LNCaP clone FGC (cell line): ENCODE data around the gene RALGPS1.
A peak's percentile ranks its signal among the peaks of the same experiment; 100 is the strongest.

Experiments
- DNase-seq: peaks from one replicate; pipeline ENCODE4 v3.0.0-alpha.2; 2011; ENCODE audit warnings: low read depth
- H3K4me3 ChIP-seq: 2 replicates; pipeline ENCODE4 v1.5.1; 2011; ENCODE audit warnings: mild to moderate bottlenecking, low read depth, low read length, control low read depth
- TF ChIP-seq, protein P1 (sequence below): IDR thresholded peaks from 2 replicates; pipeline ENCODE4 v1.5.1; 2012; ENCODE audit warnings: mild to moderate bottlenecking; ENCODE audit not compliant: control insufficient read depth, insufficient read depth; ENCODE audit errors: extremely low read depth

Gene RALGPS1, protein sequence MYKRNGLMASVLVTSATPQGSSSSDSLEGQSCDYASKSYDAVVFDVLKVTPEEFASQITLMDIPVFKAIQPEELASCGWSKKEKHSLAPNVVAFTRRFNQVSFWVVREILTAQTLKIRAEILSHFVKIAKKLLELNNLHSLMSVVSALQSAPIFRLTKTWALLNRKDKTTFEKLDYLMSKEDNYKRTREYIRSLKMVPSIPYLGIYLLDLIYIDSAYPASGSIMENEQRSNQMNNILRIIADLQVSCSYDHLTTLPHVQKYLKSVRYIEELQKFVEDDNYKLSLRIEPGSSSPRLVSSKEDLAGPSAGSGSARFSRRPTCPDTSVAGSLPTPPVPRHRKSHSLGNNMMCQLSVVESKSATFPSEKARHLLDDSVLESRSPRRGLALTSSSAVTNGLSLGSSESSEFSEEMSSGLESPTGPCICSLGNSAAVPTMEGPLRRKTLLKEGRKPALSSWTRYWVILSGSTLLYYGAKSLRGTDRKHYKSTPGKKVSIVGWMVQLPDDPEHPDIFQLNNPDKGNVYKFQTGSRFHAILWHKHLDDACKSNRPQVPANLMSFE

GRCh38 chr9:126914458-126915280, at the start of gene RALGPS1:
RALGPS1 (plus strand) TSS chr9:126914782; CDS start chr9:126962290, 47,508 bp downstream.
- TF ChIP-seq, protein P1, sequence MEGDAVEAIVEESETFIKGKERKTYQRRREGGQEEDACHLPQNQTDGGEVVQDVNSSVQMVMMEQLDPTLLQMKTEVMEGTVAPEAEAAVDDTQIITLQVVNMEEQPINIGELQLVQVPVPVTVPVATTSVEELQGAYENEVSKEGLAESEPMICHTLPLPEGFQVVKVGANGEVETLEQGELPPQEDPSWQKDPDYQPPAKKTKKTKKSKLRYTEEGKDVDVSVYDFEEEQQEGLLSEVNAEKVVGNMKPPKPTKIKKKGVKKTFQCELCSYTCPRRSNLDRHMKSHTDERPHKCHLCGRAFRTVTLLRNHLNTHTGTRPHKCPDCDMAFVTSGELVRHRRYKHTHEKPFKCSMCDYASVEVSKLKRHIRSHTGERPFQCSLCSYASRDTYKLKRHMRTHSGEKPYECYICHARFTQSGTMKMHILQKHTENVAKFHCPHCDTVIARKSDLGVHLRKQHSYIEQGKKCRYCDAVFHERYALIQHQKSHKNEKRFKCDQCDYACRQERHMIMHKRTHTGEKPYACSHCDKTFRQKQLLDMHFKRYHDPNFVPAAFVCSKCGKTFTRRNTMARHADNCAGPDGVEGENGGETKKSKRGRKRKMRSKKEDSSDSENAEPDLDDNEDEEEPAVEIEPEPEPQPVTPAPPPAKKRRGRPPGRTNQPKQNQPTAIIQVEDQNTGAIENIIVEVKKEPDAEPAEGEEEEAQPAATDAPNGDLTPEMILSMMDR: no peak
- peak; percentile 90 for DNase-seq
- H3K4me3 ChIP-seq: peak within 1 kb of the TSS; percentile 59

GRCh38 chr9:126869368-126869767, 45.2 kb upstream of the RALGPS1 start:
- no peak for DNase-seq

DNA sequence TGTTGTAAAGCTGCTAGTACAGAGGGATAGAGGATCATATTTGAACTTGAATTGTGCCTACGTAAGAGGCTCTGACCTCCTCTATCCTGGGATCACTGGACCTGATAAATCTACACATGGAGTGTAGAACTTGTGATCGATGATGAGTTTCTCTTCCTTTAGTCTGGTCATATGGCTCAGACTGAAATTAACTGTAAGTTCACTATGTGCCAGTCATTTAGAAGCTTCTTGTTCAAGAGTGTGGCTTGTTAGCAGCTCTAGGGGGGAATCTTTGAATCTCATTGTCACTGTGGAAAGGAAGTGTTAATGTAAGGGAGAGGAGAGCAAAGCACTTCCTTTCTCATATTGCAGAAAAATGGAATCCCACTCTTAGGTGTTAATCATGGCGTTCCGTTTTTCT, 42.1 kb upstream of the RALGPS1 start:
- TF ChIP-seq, protein P1: no peak
- DNase-seq: no peak
- H3K4me3 ChIP-seq: no peak overlapping the region

More at GRCh38 chr9:126869368-126869767, 45.2 kb upstream of the RALGPS1 start:
- no peak overlapping the region for H3K4me3 ChIP-seq
- TF ChIP-seq, protein P1: no peak

GRCh38 chr9:126874546-126875314, 39.9 kb upstream of the RALGPS1 start:
- TF ChIP-seq, protein P1: no peak

DNA sequence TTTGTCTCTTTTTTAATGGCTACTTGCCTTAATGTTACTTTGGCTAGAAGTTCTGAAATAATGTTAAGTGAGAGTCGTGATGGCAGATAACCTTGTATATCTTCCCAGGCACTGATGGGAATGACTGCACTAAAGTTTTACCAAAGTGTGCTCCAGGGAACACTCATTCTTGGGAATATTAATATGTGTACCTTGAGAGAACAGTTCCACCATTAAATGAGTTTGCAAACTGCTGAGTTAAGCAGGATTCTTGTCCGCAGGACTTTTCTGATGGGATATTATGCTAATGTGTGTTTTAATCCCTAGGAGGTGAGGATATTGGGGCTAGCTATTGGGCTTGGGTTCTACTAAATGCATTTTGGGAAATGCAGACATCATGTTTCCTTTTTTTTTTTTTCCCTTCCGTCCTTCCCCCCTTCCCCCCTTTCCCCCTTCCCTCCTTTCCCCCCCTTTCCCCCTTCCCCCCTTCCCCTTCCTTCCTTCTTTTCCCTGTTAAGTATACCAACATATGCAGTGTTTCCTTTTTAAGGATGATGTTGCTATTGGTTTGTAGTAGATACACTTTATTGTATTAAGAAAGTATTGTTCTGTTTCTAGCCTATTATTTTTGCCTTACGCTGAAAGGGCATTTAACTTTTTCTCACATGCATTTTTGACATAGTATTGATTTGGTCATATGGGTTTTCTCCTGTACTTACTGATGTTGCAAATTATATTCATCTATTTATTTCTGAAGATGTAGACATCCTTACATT, 38.6 kb upstream of the RALGPS1 start:
- TF ChIP-seq, protein P1: no peak
- H3K4me3 ChIP-seq: no peak overlapping the region
- DNase-seq: no peak

More at GRCh38 chr9:126874546-126875314, 39.9 kb upstream of the RALGPS1 start:
- no peak overlapping the region for H3K4me3 ChIP-seq
- DNase-seq: no peak

DNA sequence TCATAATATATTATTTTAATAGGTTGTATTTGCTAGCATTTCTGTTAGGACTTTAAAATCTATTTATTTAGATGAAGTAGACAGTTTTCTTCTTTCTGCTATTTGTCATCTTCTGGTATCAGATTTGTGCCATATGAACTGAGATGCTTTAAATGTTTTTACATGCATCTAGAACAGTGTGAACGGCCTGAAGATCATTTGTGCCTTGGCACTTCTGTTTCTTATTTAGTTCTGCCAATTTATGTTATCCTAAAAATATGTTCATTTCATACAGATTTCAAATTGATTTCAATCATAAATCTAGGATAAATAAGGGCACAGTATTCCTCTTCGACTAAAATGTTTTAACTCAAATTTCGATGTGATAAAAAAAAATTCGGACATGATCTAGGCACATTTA, 38.1 kb upstream of the RALGPS1 start:
- H3K4me3 ChIP-seq: no peak overlapping the region
- TF ChIP-seq, protein P1: no peak
- DNase-seq: no peak
